Retinal pigment epithelial cell (primary cell): ENCODE results near the gene HS2ST1.
"Not testable (repeated sequence)": the region's sequence is repeated elsewhere in the genome, so short reads cannot be mapped to it uniquely, and the experiment has no call there.

Experiments used
- DNase-seq: peaks from one replicate; pipeline ENCODE4 v3.0.0-alpha.2; 2010; ENCODE audit warnings: low read depth
- H3K4me3 ChIP-seq: 2 replicates; pipeline ENCODE4 v1.5.1; 2011; ENCODE audit warnings: mild to moderate bottlenecking, low read length, control low read depth, moderate library complexity
- TF ChIP-seq, protein P1 (sequence below): conservative IDR thresholded peaks from 2 replicates; pipeline ENCODE4 v1.5.1; 2011; ENCODE audit warnings: low read depth, low read length, control low read depth, inconsistent platforms

Gene HS2ST1

DNA sequence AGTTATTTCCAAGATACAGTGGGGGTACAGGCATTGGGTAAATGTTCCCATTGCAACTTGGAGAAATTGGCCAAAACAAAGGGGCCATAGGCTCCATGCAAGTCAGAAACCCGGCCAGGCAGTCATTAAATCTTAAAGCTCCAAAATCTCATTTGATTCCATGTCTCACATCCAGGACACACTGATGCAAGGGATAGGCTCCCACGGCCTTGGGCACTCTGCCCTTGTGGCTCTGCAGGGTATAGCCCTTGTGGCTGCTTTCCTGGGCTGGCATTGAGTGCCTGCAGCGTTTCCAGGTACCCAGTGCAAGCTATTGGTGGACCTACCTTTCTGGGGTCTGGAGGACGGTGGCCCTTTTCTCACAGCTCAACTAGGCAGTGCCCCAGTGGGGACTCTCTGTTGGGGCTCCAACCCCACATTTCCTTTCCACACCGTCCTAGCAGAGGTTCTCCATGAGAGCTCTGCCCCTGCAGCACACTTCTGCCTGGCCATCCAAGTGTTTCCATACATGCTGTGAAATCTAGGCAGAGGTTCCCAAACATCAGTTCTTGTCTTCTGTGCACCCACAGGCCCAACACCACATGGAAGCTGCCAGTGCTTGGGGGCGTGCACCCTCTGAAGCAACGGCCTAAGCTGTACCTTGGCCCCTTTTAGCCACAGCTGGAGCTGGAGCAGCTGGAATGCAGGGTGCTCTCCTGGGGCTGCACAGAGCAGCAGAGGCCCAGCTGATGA is 67.2 kb downstream of the HS2ST1 start:
- DNase-seq: no peak
- TF ChIP-seq, protein P1, sequence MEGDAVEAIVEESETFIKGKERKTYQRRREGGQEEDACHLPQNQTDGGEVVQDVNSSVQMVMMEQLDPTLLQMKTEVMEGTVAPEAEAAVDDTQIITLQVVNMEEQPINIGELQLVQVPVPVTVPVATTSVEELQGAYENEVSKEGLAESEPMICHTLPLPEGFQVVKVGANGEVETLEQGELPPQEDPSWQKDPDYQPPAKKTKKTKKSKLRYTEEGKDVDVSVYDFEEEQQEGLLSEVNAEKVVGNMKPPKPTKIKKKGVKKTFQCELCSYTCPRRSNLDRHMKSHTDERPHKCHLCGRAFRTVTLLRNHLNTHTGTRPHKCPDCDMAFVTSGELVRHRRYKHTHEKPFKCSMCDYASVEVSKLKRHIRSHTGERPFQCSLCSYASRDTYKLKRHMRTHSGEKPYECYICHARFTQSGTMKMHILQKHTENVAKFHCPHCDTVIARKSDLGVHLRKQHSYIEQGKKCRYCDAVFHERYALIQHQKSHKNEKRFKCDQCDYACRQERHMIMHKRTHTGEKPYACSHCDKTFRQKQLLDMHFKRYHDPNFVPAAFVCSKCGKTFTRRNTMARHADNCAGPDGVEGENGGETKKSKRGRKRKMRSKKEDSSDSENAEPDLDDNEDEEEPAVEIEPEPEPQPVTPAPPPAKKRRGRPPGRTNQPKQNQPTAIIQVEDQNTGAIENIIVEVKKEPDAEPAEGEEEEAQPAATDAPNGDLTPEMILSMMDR: no peak
- H3K4me3 ChIP-seq: no peak overlapping the region

DNA sequence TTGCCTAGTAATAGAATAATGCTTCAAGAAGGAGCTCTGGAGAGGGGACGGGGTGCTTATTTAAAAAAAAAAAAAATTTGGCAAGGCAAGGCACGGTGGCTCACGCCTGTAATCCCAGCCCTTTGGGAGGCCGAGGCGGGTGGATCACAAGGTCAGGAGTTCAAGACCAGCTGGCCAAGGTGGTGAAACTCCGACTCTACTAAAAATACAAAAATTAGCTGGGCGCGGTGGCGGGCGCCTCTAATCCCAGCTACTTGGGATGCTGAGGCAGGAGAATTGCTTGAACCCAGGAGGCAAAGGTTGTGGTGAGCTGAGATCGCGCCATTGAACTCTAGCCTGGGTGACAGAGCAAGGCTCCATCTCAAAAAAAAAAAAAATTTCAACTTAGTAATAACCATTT is 69.2 kb downstream of the HS2ST1 start:
- DNase-seq, H3K4me3 ChIP-seq: not testable (repeated sequence)

DNA sequence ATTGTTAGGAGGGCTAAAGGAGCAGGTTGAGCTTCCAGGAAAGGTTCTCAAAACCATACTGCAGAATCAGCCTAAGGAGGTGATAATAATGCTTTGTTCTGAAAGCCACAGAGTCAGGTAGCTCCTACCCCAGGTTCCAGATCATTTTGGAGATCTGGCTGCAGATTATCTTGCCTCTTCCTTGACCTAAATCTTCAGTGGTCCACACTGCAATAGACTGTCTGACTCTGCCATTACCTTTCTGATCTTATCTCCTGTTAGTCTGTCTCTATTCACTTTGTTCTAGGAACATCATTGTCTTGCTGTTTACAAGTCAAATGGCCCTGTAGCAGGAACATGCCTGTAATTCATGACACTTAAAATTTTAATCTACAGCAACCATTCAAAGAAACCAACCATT is 73.0 kb downstream of the HS2ST1 start:
- TF ChIP-seq, protein P1: no peak
- H3K4me3 ChIP-seq: no peak overlapping the region
- DNase-seq: no peak

DNA sequence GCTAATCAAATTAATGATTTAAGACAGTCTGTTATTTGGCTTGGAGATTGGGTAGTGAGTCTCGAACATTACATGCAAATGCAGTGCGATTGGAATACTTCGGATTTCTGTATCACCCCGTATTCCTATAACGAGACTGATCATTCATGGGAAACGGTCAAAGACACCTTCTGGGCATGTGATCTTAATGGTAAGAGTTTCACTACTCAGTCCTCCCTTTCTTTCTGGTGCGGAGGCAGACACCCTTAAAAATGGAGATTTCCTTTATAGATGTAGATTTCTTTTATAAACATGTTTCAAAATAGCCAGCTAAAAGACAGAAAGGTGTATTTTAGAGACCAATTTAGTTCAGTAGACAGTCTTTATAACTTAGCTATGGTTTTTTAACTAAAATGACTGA is 74.4 kb downstream of the HS2ST1 start:
- TF ChIP-seq, protein P1: no peak
- DNase-seq: no peak
- H3K4me3 ChIP-seq: no peak overlapping the region

DNA sequence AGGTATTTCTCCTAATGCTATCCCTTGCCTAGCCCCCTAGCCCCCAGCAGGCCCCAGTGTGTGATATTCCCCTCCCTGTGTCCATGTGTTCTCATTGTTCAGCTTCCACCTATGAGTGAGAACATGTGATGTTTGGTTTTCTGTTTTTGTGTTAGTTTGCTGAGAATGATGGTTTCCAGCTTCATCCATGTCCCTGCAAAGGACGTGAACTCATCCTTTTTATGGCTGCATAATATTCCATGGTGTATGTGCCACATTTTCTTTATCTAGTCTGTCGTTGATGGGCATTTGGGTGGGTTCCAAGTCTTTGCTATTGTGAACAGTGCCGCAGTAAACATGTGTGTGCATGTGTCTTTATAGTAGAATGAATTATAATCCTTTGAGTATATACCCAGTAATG is 75.3 kb downstream of the HS2ST1 start:
- not testable (repeated sequence) for H3K4me3 ChIP-seq, DNase-seq

DNA sequence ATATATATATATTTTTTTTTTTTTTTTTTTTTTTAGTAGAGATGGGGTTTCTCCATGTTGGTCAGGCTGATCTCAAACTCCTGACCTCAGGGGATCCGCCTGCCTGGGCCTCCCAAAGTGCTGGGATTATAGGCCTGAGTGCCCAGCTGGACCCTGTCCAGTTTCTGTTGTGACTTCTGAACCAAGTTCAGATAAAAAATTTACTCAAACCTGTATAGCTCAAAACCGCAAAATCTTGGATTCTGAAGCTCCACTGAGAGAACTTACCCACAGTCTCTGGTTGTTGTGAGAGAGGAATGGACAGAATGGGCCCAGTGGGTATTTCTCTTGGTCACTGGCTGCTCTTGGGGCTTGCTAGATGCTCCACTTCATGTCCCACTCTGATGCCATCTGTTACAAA is 76.4 kb downstream of the HS2ST1 start:
- TF ChIP-seq, protein P1: no peak
- H3K4me3 ChIP-seq: no peak overlapping the region

DNA sequence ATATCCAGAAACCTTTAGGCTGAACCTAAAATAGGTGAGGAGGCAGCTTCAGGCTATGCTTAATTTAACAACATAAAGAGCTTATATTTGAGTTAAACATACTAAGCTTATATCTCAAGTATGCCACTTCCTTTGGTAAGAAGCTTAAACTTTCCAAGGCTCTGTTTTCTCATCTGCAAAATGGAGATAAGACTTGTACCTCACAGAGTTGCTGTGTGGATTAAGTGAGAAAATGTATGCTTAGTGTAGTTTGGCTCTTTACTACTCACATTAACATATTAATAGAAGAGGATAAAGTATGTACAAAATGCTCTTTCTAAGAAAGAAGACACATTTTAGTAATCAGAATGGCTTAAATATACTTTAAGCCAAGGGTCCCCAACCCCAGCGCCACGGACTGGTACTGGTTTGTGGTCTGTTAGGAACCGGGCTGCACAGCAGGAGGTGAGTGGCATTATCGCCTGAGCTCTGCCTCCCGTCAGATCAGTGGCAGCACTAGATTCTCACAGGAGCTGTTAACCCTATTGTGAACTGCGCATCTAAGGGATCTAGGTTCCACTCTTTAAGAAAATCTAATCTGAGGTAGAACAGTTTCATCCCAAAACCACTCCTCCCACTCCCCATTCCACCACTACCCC is 77.2 kb downstream of the HS2ST1 start:
- no peak overlapping the region for H3K4me3 ChIP-seq
- no peak for DNase-seq
- TF ChIP-seq, protein P1: no peak

More for the DNA sequence above, 76.4 kb downstream of the HS2ST1 start:
- no peak for DNase-seq

DNA sequence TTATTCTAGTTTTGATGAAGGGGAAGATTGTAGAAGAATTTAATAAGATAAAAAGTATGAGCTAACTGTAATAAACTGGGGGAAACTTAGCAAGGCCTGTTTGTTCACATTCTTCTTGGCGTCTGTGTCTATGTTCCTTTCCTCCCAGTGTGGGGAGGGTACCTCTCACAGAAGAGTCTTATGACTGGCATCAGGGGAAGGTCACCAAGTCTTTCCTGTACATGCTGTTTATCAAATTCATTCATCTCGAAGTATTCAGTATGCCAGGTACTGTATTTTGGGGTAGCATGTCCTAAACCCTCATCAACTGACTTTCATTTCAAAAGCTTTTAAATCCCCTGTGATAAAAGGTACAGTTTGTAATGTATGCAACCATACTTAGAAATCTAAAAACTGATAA is 78.4 kb downstream of the HS2ST1 start:
- TF ChIP-seq, protein P1: no peak
- no peak overlapping the region for H3K4me3 ChIP-seq
- DNase-seq: no peak
